ENCODE data around the gene TCAP.

GRCh38 chr17:39619786-39620101 is 45.4 kb upstream of the TCAP start:
- TF ChIP-seq POLR2A (IDR thresholded peaks at IDR 0.05), result no peak
- TF ChIP-seq, protein P1, sequence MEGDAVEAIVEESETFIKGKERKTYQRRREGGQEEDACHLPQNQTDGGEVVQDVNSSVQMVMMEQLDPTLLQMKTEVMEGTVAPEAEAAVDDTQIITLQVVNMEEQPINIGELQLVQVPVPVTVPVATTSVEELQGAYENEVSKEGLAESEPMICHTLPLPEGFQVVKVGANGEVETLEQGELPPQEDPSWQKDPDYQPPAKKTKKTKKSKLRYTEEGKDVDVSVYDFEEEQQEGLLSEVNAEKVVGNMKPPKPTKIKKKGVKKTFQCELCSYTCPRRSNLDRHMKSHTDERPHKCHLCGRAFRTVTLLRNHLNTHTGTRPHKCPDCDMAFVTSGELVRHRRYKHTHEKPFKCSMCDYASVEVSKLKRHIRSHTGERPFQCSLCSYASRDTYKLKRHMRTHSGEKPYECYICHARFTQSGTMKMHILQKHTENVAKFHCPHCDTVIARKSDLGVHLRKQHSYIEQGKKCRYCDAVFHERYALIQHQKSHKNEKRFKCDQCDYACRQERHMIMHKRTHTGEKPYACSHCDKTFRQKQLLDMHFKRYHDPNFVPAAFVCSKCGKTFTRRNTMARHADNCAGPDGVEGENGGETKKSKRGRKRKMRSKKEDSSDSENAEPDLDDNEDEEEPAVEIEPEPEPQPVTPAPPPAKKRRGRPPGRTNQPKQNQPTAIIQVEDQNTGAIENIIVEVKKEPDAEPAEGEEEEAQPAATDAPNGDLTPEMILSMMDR (IDR thresholded peaks at IDR 0.05), result no peak
